Smooth muscle cell (in vitro differentiated cells): ENCODE results near the gene EMSY. TPM values are rescaled to one million over a fixed set of nuclear protein-coding genes. Genes with fewer than 3 reads are reported as not detected.

Experiments
- DNase-seq: peaks from one replicate; lab custom pipeline; 2025; ENCODE audit not compliant: unreplicated experiment; lab: John Stamatoyannopoulos, UW
- H2AFZ ChIP-seq: fragments of 200-600 bp; sonication (generic); 2 replicates; pipeline ENCODE4 v1.6.0; 2016; ENCODE audit warnings: antibody characterized with exemption, low read depth, mild to moderate bottlenecking
- H3F3A ChIP-seq: fragments of 200-600 bp; sonication (generic); 2 replicates; pipeline ENCODE4 v1.6.0; 2017; ENCODE audit warnings: antibody characterized with exemption, low read depth
- H3K27ac ChIP-seq: fragments of 200-600 bp; sonication (generic); 2 replicates; pipeline ENCODE4 v1.5.1; 2016; ENCODE audit warnings: low read depth, mild to moderate bottlenecking
- H3K27me3 ChIP-seq: fragments of 200-600 bp; sonication (generic); 2 replicates; pipeline ENCODE4 v1.6.1; 2016; ENCODE audit warnings: low read depth, mild to moderate bottlenecking
- H3K36me3 ChIP-seq: fragments of 200-600 bp; sonication (generic); 2 replicates; pipeline ENCODE4 v1.5.1; 2016; ENCODE audit warnings: low read depth
- H3K4me1 ChIP-seq: fragments of 200-600 bp; sonication (generic); 2 replicates; pipeline ENCODE4 v1.5.1; 2016; ENCODE audit warnings: low read depth
- H3K4me2 ChIP-seq: fragments of 200-600 bp; sonication (generic); 2 replicates; pipeline ENCODE4 v1.6.0; 2016; ENCODE audit warnings: mild to moderate bottlenecking
- H3K4me3 ChIP-seq: fragments of 200-600 bp; sonication (generic); 2 replicates; pipeline ENCODE4 v1.5.1; 2016; ENCODE audit warnings: mild to moderate bottlenecking
- H3K79me2 ChIP-seq: fragments of 200-600 bp; sonication (generic); 2 replicates; pipeline ENCODE4 v1.6.0; 2016; ENCODE audit warnings: low read depth, mild to moderate bottlenecking
- H3K9ac ChIP-seq: fragments of 200-600 bp; sonication (generic); 2 replicates; pipeline ENCODE4 v1.6.0; 2016; ENCODE audit warnings: low read depth
- H3K9me3 ChIP-seq: fragments of 200-600 bp; sonication (generic); replicated peaks from 2 replicates; pipeline ENCODE4 v1.5.1; 2016; ENCODE audit warnings: low read depth
- H4K20me1 ChIP-seq: fragments of 200-600 bp; sonication (generic); 2 replicates; pipeline ENCODE4 v1.6.0; 2016; ENCODE audit warnings: low read depth
- CTCF ChIP-seq: fragments of 200-600 bp; sonication (generic); IDR thresholded peaks from 2 replicates; pipeline ENCODE4 v1.5.1; 2017; ENCODE audit warnings: borderline replicate concordance, mild to moderate bottlenecking, antibody characterized with exemption; ENCODE audit not compliant: insufficient read depth, poor library complexity, severe bottlenecking
- whole genome bisulfite sequencing: methylation state at CpG from one replicate; pipeline ENCODE4 v1.1.7; 2016; ENCODE audit warnings: low lambda C conversion rate; 5-methylcytosine and 5-hydroxymethylcytosine counted together
- polyA plus RNA-seq: library from polyadenylated mRNA; unstranded; fragments of >200 nt; fragmentation: Nextera tagmentation; extraction: Ambion mirVana; gene quantifications from 2 replicates; pipeline ENCODE4 v1.2.1, GENCODE V29; 2016
- total RNA-seq: library from RNA; depleted of rRNA; stranded (reverse); fragments of >200 nt; gene quantifications from 2 replicates; pipeline ENCODE4 v1.2.3, GENCODE V29; 2014

Gene EMSY
- total and polyA plus RNA-seq, 2 experiments from 2014 or later = 14.5 to 26.0 TPM

- 85% methylated on average over 8 of the region's 11 CpGs for WGBS
- H3K27ac ChIP-seq = no peak overlapping the region
Observed at GRCh38 chr11:76596652-76597051, 151.8 kb downstream of the EMSY start.

GRCh38 chr11:76597533-76598425 is 153.0 kb downstream of the EMSY start:
- Histone ChIP-seq H3K9me3 (no peaks in the 10 kb centered on the region), H3K9ac (no peak overlapping the region), H2AFZ (no peak overlapping the region), H3K4me3 (no peak overlapping the region), H3K27me3 (no peaks in the 10 kb centered on the region), H3K4me1 (no peaks in the 10 kb centered on the region), H4K20me1 (no peaks in the 10 kb centered on the region), H3F3A (no peaks in the 10 kb centered on the region), H3K79me2 (no peaks in the 10 kb centered on the region), H3K27ac (peak overlapping the region; percentile 72), H3K4me2 (no peak overlapping the region), H3K36me3 (no peaks in the 10 kb centered on the region)
- TF ChIP-seq CTCF = no peak
- WGBS = 82% methylated on average over 12 of the region's 12 CpGs
- no peak for DNase-seq

More at GRCh38 chr11:76596652-76597051, 151.8 kb downstream of the EMSY start:
- no peak for DNase-seq
- Histone ChIP-seq H3K27me3 (no peaks in the 10 kb centered on the region), H4K20me1 (no peaks in the 10 kb centered on the region), H3K9me3 (no peaks in the 10 kb centered on the region), H3K79me2 (no peaks in the 10 kb centered on the region), H3K9ac (no peak overlapping the region), H3K4me1 (no peaks in the 10 kb centered on the region), H2AFZ (no peak overlapping the region), H3K4me2 (no peak overlapping the region), H3K4me3 (no peak overlapping the region), H3K36me3 (no peaks in the 10 kb centered on the region), H3F3A (no peaks in the 10 kb centered on the region)
- TF ChIP-seq CTCF = no peak

- TF ChIP-seq CTCF = peak; percentile 53
- Histone ChIP-seq H3K4me2 (peak overlapping the region; percentile 52), H3K4me1 (no peaks in the 10 kb centered on the region), H4K20me1 (no peaks in the 10 kb centered on the region), H3K4me3 (no peak overlapping the region), H3K27me3 (no peaks in the 10 kb centered on the region), H3K27ac (peak overlapping the region; percentile 72), H3F3A (no peaks in the 10 kb centered on the region), H3K79me2 (no peaks in the 10 kb centered on the region), H3K36me3 (no peaks in the 10 kb centered on the region), H3K9me3 (no peaks in the 10 kb centered on the region), H2AFZ (no peak overlapping the region), H3K9ac (peak overlapping the region; percentile 4)
- DNase-seq = no peak
- 39% methylated on average over 6 of the region's 6 CpGs for WGBS
Observed at GRCh38 chr11:76598426-76598839, 153.6 kb downstream of the EMSY start.
